Osteocyte (in vitro differentiated cells): ENCODE results near the gene IFNAR2. TPM values are rescaled to one million over a fixed set of nuclear protein-coding genes. Genes with fewer than 3 reads are reported as not detected.
A peak's percentile ranks its signal among the peaks of the same experiment; 100 is the strongest.

Experiments
- DNase-seq: peaks from one replicate; pipeline ENCODE4 v3.0.0; 2021; ENCODE audit warnings: mixed read lengths; ENCODE audit not compliant: unreplicated experiment; ENCODE audit errors: extremely low spot score
- H3K27ac Mint-ChIP-seq: one replicate; pipeline ENCODE4 v1.8.0; 2021; ENCODE audit warnings: mild to moderate bottlenecking, mixed read lengths; ENCODE audit not compliant: unreplicated experiment
- H3K27me3 Mint-ChIP-seq: one replicate; pipeline ENCODE4 v1.8.0; 2021; ENCODE audit warnings: mixed read lengths; ENCODE audit not compliant: unreplicated experiment
- H3K36me3 Mint-ChIP-seq: one replicate; pipeline ENCODE4 v1.8.0; 2021; ENCODE audit warnings: mixed read lengths; ENCODE audit not compliant: unreplicated experiment
- H3K4me1 Mint-ChIP-seq: one replicate; pipeline ENCODE4 v1.8.0; 2021; ENCODE audit warnings: mixed read lengths; ENCODE audit not compliant: unreplicated experiment
- H3K4me3 Mint-ChIP-seq: one replicate; pipeline ENCODE4 v1.8.0; 2021; ENCODE audit warnings: mild to moderate bottlenecking, moderate library complexity, mixed read lengths; ENCODE audit not compliant: unreplicated experiment
- H3K9me3 Mint-ChIP-seq: one replicate; pipeline ENCODE4 v1.8.0; 2021; ENCODE audit warnings: mixed read lengths; ENCODE audit not compliant: unreplicated experiment
- long read RNA-seq: library from polyadenylated mRNA; unstranded; transcript quantifications from one replicate; pipeline ENCODE4 v2.0.0, GENCODE V29; 2021
- total RNA-seq: library from RNA; stranded (reverse); gene quantifications from 2 replicates; pipeline ENCODE4 v1.2.1, GENCODE V29; 2021
- TF ChIP-seq, protein P1 (sequence below): fragments of 200-600 bp; sonication (generic); IDR thresholded peaks from 2 replicates; pipeline ENCODE4 v1.5.0; 2021; ENCODE audit warnings: antibody characterized with exemption, mild to moderate bottlenecking, moderate library complexity

IFNAR2 gene
- 15.9 and 17.9 TPM in 2 replicates for total RNA-seq
- long read RNA-seq, full-length matches to known transcripts, result 37 of 47 reads
- long read RNA-seq, partial matches to known transcripts, result 2 of 47 reads
- long read RNA-seq, other reads (novel, unspliced or antisense), result 8 of 47 reads

DNA sequence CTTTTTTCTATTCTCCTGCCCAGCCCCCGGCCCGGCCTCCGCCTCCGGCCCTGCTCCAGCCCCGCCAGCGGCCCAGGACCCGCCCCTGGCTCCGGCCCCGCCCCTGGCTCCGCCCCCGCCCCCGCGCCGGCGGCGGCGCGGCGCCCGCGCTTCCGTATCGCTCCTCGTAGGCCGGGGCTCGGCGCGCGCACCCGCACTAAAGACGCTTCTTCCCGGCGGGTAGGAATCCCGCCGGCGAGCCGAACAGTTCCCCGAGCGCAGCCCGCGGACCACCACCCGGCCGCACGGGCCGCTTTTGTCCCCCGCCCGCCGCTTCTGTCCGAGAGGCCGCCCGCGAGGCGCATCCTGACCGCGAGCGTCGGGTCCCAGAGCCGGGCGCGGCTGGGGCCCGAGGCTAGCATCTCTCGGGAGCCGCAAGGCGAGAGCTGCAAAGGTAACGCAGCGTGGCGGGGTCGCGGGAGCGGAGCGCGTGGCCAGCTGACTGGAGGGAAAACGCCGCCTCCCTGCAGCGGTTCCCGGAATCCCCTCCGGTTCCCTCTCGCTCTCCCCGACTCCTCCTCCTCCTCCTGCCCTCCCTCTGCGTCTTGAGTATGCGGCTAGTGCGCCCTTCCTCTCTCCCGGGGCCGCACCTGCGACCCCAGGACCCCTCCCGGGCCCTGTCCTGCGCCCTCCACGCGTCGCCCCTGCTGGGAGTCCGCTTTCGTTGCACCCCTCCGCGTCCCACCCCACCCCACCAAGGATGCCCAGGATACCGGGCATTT is at the start of gene IFNAR2:
TSS of gene IFNAR2 (plus strand) at position 155 of the 761 bp plus-strand sequence. CDS start 11,985 bp downstream, outside the sequence.
- Mint-ChIP-seq H3K36me3 (no peaks in the 10 kb centered on the region), H3K4me1 (peaks cover 48% of the 10 kb centered on the region), H3K9me3 (no peaks in the 10 kb centered on the region), H3K27me3 (no peaks in the 10 kb centered on the region), H3K27ac (peak within 1 kb of the TSS; percentile 75), H3K4me3 (peak within 1 kb of the TSS; percentile 85)
- peak; percentile 89 for DNase-seq
- TF ChIP-seq, protein P1, sequence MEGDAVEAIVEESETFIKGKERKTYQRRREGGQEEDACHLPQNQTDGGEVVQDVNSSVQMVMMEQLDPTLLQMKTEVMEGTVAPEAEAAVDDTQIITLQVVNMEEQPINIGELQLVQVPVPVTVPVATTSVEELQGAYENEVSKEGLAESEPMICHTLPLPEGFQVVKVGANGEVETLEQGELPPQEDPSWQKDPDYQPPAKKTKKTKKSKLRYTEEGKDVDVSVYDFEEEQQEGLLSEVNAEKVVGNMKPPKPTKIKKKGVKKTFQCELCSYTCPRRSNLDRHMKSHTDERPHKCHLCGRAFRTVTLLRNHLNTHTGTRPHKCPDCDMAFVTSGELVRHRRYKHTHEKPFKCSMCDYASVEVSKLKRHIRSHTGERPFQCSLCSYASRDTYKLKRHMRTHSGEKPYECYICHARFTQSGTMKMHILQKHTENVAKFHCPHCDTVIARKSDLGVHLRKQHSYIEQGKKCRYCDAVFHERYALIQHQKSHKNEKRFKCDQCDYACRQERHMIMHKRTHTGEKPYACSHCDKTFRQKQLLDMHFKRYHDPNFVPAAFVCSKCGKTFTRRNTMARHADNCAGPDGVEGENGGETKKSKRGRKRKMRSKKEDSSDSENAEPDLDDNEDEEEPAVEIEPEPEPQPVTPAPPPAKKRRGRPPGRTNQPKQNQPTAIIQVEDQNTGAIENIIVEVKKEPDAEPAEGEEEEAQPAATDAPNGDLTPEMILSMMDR, result no peak

DNA sequence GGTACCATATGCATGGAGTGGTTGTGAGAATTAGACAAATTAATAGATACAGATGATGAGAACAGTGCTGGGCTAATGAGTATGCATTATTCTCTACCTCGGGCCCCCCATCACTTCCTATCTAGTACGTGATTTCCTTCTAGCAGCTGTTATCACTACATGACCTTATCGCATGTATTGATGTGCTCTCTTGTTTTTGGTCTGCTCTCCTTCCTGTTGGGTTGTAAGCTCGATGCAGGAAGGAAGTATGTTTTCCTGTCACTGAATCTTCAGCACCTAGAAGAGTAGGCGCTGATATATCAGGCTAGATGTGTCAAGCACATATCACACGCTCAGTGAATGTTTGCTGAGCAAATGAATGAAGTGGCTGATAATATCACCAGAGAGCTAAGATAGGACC is 43.9 kb upstream of the IFNAR2 start:
- Mint-ChIP-seq H3K27ac (no peak overlapping the region), H3K9me3 (no peaks in the 10 kb centered on the region), H3K4me1 (no peaks in the 10 kb centered on the region), H3K4me3 (no peak overlapping the region), H3K27me3 (peaks cover 74% of the 10 kb centered on the region), H3K36me3 (no peaks in the 10 kb centered on the region)
- DNase-seq, result no peak
- TF ChIP-seq, protein P1, result no peak

DNA sequence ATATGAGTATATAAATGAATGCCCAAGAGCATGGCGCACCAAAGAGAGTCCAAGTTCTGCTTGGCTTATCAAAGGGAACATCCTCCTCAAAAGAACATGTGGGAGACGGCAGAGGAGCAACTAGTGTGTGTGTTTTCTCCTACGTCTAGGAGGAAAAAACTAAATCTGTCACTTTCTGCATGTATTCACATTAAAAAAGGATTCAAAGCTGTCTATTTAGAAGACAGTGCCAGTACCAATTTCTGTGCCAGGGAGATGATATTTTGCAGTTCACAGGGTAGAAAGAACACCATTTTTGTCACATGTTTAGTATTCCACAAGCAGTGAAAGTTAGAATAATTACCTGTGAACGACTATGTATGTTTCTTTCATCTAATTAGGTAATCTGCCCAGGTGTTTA is 42.5 kb upstream of the IFNAR2 start:
- Mint-ChIP-seq H3K4me3 (no peak overlapping the region), H3K36me3 (no peaks in the 10 kb centered on the region), H3K27me3 (peaks cover 80% of the 10 kb centered on the region), H3K27ac (no peak overlapping the region), H3K9me3 (no peaks in the 10 kb centered on the region), H3K4me1 (no peaks in the 10 kb centered on the region)
- TF ChIP-seq, protein P1, result no peak
- DNase-seq, result no peak

DNA sequence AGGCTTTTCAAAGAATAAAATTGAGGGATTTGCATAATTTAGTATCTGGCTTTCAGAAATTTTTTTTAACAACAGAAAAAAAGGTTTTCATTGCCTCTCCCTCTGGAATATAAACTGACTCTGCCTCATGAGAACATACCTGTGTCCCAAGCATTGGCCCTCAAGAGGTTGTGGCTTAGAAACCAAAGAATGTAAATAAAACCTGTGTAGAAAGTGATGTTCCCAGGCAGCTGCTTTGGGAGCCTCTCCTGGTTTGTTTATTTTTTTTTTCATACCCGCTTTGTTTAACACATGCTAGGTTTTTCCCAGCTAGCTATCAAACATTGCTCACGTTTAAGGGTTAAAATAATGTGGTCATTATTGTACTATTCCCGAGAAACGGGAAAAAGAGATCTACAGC is 40.5 kb upstream of the IFNAR2 start:
- H3K4me1 Mint-ChIP-seq, result no peaks in the 10 kb centered on the region
- no peaks in the 10 kb centered on the region for H3K36me3 Mint-ChIP-seq
- H3K27ac Mint-ChIP-seq, result no peak overlapping the region
- H3K27me3 Mint-ChIP-seq, result peaks cover 69% of the 10 kb centered on the region
- no peak for DNase-seq
- TF ChIP-seq, protein P1, result no peak
- no peak overlapping the region for H3K4me3 Mint-ChIP-seq
- no peaks in the 10 kb centered on the region for H3K9me3 Mint-ChIP-seq

DNA sequence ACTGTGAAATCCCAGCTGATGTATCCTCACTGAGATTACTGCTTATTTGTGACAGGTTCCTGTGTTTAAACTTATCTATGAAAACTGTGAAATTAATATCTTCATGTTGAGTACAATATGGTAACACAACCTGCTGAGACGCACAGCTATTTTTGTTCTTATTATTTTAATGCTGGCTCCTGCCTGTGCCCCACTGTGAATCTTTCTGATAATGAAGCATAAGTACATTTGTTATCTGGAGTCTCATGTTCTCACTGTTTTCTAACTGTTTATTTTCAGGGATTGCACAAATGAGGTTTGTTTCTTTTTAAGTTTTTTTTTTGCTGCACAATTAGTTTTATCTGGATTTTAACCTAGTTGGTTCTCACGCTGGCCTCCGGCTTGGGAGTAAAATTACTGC is 39.9 kb upstream of the IFNAR2 start:
- no peaks in the 10 kb centered on the region for H3K36me3 Mint-ChIP-seq
- no peak overlapping the region for H3K4me3 Mint-ChIP-seq
- no peak overlapping the region for H3K27ac Mint-ChIP-seq
- DNase-seq, result no peak
- TF ChIP-seq, protein P1, result no peak
- H3K27me3 Mint-ChIP-seq, result peaks cover 69% of the 10 kb centered on the region
- H3K9me3 Mint-ChIP-seq, result no peaks in the 10 kb centered on the region
- H3K4me1 Mint-ChIP-seq, result no peaks in the 10 kb centered on the region
